ENCODE results near the gene GTPBP8. TPM values are rescaled to one million over a fixed set of nuclear protein-coding genes. Genes with fewer than 3 reads are reported as not detected.

The GTPBP8 gene
- total and polyA plus RNA-seq, 4 experiments from 2014 or later: 17.2 to 40.0 (median 31.7) TPM

DNA sequence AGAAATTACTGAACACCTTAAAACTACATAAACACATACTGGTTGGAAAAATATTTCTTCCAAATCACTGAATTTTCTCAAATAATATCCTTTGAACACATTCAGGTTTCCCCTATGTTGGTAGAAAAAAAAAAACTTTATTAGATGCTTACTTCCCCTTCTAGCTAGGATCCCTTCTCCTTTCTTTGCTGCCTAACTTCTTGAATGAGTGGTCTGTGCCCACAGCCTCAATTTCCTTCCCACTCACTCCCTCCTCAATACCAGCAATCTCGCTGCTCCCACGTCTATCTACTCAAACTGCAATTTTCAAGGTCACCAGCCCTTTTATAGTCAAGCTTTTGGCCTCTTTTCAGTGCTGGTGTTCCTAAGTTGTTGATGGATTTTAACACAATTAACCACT, 24.2 kb upstream of the GTPBP8 start:
- Histone ChIP-seq H3K36me3 (ENCODE audit: insufficient read depth, low read length) (no peaks in the 10 kb centered on the region), H3K27me3 (ENCODE audit: insufficient read depth, low read length) (no peaks in the 10 kb centered on the region), H3K4me3 (ENCODE audit: low read length in 2 of 2) (no peak overlapping the region), H3K9me3 (ENCODE audit: control insufficient read depth in 1 of 2, low read length in 2 of 2) (peaks cover 0 to 3% of the 10 kb centered on the region in 2 donors), H3K27ac (ENCODE audit: low read depth, low read length) (no peak overlapping the region), H3K4me1 (ENCODE audit: insufficient read depth, low read length) (peaks cover 50% of the 10 kb centered on the region)
- no peak for DNase-seq
- H3K4me1 Mint-ChIP-seq: peaks cover 53 to 83% (median 68%) of the 10 kb centered on the region in 4 donors
- H3K36me3 Mint-ChIP-seq: peaks cover 47 to 55% of the 10 kb centered on the region in 2 donors
- H3K4me3 Mint-ChIP-seq: peak overlapping the region in 5 of 8 donors; percentile 7 to 54 (median 27)
- CTCF ChIA-PET (ENCODE audit: partially characterized antibody): interaction anchor here (1.4 to 4.2 kb wide), 5 partner anchors 13 to 324 kb away, joined by 4 to 24 read pairs (median 7); no protein-coding TSS in a partner anchor
- peaks cover 0 to 30% (median 24%) of the 10 kb centered on the region in 8 donors for H3K9me3 Mint-ChIP-seq
- H3K27ac Mint-ChIP-seq: peak overlapping the region in 5 of 7 donors; percentile 3 to 81 (median 65)
- intact Hi-C loops (cut with micrococcal nuclease): no loop called here
- POLR2A ChIA-PET (ENCODE audit: partially characterized antibody): interaction anchor here (1.2 to 2.7 kb wide), 3 partner anchors 8 to 24 kb away, joined by 3 to 7 read pairs (median 6); partner anchors contain the start of genes CD200R1 and GTPBP8
- no peaks in the 10 kb centered on the region for H3K27me3 Mint-ChIP-seq

DNA sequence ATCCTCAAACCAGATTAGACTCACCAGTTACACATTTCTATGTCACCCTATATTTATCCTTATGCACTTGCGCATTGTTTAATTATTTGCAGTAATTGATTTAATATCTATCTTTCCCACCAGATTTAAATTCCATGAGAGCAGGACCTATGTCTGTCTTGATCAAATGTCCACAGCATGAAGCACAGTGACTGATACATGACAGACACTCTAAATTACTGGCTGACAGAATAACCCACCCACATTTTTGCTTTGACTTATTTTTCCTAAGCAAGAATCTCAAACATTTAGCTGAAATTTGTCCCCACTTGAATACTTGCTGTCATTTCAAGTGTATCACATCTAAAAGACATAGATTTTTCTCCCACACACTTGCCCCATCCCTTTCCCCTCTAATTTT, 23.4 kb upstream of the GTPBP8 start:
- intact Hi-C loops (cut with micrococcal nuclease): no loop called here
- H3K27ac Mint-ChIP-seq: peak overlapping the region; percentile 4 to 89 (median 65)
- H3K36me3 Mint-ChIP-seq: peaks cover 43 to 50% of the 10 kb centered on the region in 2 donors
- Histone ChIP-seq H3K9me3 (ENCODE audit: control insufficient read depth in 1 of 2, low read length in 2 of 2) (peaks cover 0 to 3% of the 10 kb centered on the region in 2 donors), H3K27me3 (ENCODE audit: insufficient read depth, low read length) (no peaks in the 10 kb centered on the region), H3K4me1 (ENCODE audit: insufficient read depth, low read length) (peaks cover 50% of the 10 kb centered on the region), H3K4me3 (ENCODE audit: low read length in 2 of 2) (no peak overlapping the region), H3K27ac (ENCODE audit: low read depth, low read length) (no peak overlapping the region), H3K36me3 (ENCODE audit: insufficient read depth, low read length) (no peaks in the 10 kb centered on the region)
- H3K4me1 Mint-ChIP-seq: peaks cover 54 to 85% (median 71%) of the 10 kb centered on the region in 4 donors
- no peak for DNase-seq
- ChIA-PET CTCF (ENCODE audit: partially characterized antibody) (interaction anchor here (0.7 to 4.2 kb wide), 6 partner anchors 12 to 233 kb away, joined by 3 to 24 read pairs (median 4); no protein-coding TSS in a partner anchor), POLR2A (ENCODE audit: partially characterized antibody) (interaction anchor here (1.2 to 2.7 kb wide), 2 partner anchors 23 to 25 kb away, joined by 3 to 7 read pairs; partner anchors contain the start of gene GTPBP8)
- H3K9me3 Mint-ChIP-seq: peaks cover 0 to 30% (median 23%) of the 10 kb centered on the region in 8 donors
- no peaks in the 10 kb centered on the region for H3K27me3 Mint-ChIP-seq
- peak overlapping the region in 6 of 8 donors; percentile 21 to 54 (median 26) for H3K4me3 Mint-ChIP-seq

DNA sequence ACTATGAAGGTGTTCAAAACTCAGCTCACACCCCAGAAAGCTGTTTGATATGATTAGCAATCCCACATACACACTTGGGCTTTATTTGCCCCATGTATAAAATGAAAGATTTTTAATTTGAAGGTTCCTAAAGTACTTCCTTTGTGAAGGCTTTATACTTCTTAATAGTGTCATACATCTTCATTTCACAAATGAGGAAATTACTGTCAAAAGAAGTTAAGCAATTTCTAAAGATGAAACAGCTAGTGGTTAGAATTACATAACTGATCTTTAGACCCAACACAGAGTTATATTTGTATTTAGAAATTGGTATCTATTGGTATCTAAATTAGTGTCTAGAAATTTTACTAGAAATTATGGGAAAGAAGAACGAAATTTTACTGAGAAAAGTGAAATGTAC, 23.0 kb upstream of the GTPBP8 start:
- no peak for DNase-seq
- peaks cover 55 to 86% (median 71%) of the 10 kb centered on the region in 4 donors for H3K4me1 Mint-ChIP-seq
- peaks cover 0 to 28% (median 21%) of the 10 kb centered on the region in 8 donors for H3K9me3 Mint-ChIP-seq
- CTCF ChIA-PET (ENCODE audit: partially characterized antibody): interaction anchor here (0.7 to 4.2 kb wide), 7 partner anchors 12 to 233 kb away, joined by 3 to 24 read pairs (median 4); no protein-coding TSS in a partner anchor
- H3K9me3 ChIP-seq (ENCODE audit: control insufficient read depth in 1 of 2, low read length in 2 of 2): peaks cover 0 to 3% of the 10 kb centered on the region in 2 donors
- H3K4me1 ChIP-seq (ENCODE audit: insufficient read depth, low read length): peaks cover 48% of the 10 kb centered on the region
- peak overlapping the region; percentile 4 to 84 (median 65) for H3K27ac Mint-ChIP-seq
- intact Hi-C loops (cut with micrococcal nuclease): no loop called here
- H3K36me3 ChIP-seq (ENCODE audit: insufficient read depth, low read length): no peaks in the 10 kb centered on the region
- no peak overlapping the region for H3K4me3 ChIP-seq (ENCODE audit: low read length in 2 of 2)
- H3K27me3 Mint-ChIP-seq: no peaks in the 10 kb centered on the region
- H3K27ac ChIP-seq (ENCODE audit: low read depth, low read length): no peak overlapping the region
- H3K4me3 Mint-ChIP-seq: peak overlapping the region in 7 of 8 donors; percentile 4 to 54 (median 26)
- peaks cover 41 to 47% of the 10 kb centered on the region in 2 donors for H3K36me3 Mint-ChIP-seq
- H3K27me3 ChIP-seq (ENCODE audit: insufficient read depth, low read length): no peaks in the 10 kb centered on the region
- POLR2A ChIA-PET (ENCODE audit: partially characterized antibody): interaction anchor here (2.7 kb wide), 1 partner anchor 23 kb away, joined by 7 read pairs; the partner anchor contains the start of gene GTPBP8

DNA sequence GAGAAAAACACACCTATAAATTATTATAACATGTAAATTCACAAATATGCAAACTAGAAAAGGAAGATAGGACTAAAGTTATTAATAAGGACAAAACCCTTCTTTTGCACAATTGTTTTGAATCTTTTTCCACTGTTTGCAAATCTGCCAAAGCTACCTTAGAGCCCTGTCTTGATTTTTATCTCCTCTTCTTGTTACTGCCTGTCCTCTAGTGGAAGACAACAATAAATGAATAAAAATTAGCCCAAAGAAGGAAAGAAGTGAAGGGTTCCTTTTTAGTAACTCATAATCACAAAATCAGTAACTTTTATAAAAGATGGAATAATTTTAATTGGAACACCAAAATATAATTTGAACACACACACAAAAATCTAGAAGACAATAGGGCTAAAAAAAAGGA, 18.6 kb upstream of the GTPBP8 start:
- Mint-ChIP-seq H3K4me1 (peaks cover 59 to 95% (median 72%) of the 10 kb centered on the region in 4 donors), H3K9me3 (peaks cover 0 to 4% (median 0%) of the 10 kb centered on the region in 8 donors), H3K4me3 (peak overlapping the region; percentile 85 to 98 (median 92)), H3K27ac (peak overlapping the region; percentile 13 to 98 (median 75)), H3K27me3 (no peaks in the 10 kb centered on the region), H3K36me3 (peaks cover 7 to 15% of the 10 kb centered on the region in 2 donors)
- CTCF ChIA-PET (ENCODE audit: partially characterized antibody): interaction anchor here (1.0 to 6.7 kb wide), 14 partner anchors 8 to 412 kb away, joined by 3 to 114 read pairs (median 4); partner anchors contain the start of gene GTPBP8
- Histone ChIP-seq H3K36me3 (ENCODE audit: insufficient read depth, low read length) (no peaks in the 10 kb centered on the region), H3K27me3 (ENCODE audit: insufficient read depth, low read length) (no peaks in the 10 kb centered on the region), H3K4me3 (ENCODE audit: low read length in 2 of 2) (peak overlapping the region in 1 of 2 donors; percentile 26), H3K4me1 (ENCODE audit: insufficient read depth, low read length) (peaks cover 64% of the 10 kb centered on the region), H3K9me3 (ENCODE audit: control insufficient read depth in 1 of 2, low read length in 2 of 2) (no peaks in the 10 kb centered on the region), H3K27ac (ENCODE audit: low read depth, low read length) (peak overlapping the region; percentile 65)
- intact Hi-C loops (cut with micrococcal nuclease): loop anchor here (2.0 to 10.0 kb wide), 3 partner anchors 13 to 407 kb away; partner anchors contain the start of genes ATG3 and SLC35A5
- POLR2A ChIA-PET (ENCODE audit: partially characterized antibody): interaction anchor here (0.8 to 4.5 kb wide), 11 partner anchors 13 to 237 kb away, joined by 3 to 25 read pairs (median 4); partner anchors contain the start of genes CD200R1L and GTPBP8
- no peak for DNase-seq

DNA sequence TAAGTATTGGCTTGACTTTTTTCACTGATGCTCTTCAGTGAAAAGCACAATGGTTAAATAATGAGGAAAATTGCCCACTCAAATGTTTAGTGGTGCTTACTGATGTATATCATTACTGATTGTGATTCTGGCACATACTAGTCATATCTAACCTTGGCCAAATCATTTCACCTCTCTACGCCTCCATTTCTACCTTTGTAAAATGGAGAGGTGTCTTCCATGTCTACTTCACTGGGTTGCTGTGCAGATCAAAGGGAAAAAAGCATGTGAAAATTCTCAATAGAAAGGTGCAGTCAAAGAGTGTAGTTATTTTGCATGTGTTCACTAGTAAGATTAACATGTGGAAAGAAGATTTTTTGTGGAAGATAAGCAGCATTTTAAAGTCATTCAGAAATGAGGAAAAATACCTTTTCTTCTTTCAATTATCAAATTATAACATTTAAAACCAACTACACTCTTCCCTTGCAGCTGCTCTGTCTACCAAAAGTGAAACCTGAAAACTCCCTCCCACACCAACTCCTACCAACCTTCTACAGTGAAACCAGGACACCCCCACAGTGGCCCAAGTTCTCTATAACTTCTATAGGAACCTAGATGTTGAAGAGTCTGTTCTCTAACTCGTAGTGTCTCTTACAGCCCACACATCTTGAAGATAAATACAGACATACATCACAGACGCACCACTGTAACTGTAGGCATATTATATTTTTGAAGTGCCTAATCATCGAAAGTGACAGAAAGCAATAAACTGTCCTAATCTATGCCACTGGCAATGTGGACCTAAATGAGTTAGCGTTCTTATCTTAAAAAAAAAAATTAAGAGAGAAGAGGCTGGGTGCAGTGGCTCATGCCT, 17.2 kb upstream of the GTPBP8 start:
- Histone ChIP-seq H3K27ac (ENCODE audit: low read depth, low read length) (peak overlapping the region; percentile 65), H3K4me3 (ENCODE audit: low read length in 2 of 2) (peak overlapping the region; percentile 64 to 66), H3K36me3 (ENCODE audit: insufficient read depth, low read length) (no peaks in the 10 kb centered on the region), H3K27me3 (ENCODE audit: insufficient read depth, low read length) (no peaks in the 10 kb centered on the region), H3K4me1 (ENCODE audit: insufficient read depth, low read length) (peaks cover 65% of the 10 kb centered on the region), H3K9me3 (ENCODE audit: control insufficient read depth in 1 of 2, low read length in 2 of 2) (no peaks in the 10 kb centered on the region)
- peaks cover 0 to 8% of the 10 kb centered on the region in 2 donors for H3K36me3 Mint-ChIP-seq
- peak; percentile 47 to 69 (median 52) for DNase-seq
- H3K27ac Mint-ChIP-seq: peak overlapping the region; percentile 88 to 98 (median 93)
- H3K4me3 Mint-ChIP-seq: peak overlapping the region; percentile 88 to 98 (median 94)
- no peaks in the 10 kb centered on the region for H3K27me3 Mint-ChIP-seq
- CTCF ChIA-PET (ENCODE audit: partially characterized antibody): interaction anchor here (0.6 to 6.7 kb wide), 11 partner anchors 8 to 331 kb away, joined by 3 to 114 read pairs (median 5); partner anchors contain the start of genes CD200R1L and GTPBP8
- intact Hi-C loops (cut with micrococcal nuclease): loop anchor here (1.0 to 10.0 kb wide), 5 partner anchors 9 to 409 kb away; partner anchors contain the start of genes ATG3 and SLC35A5
- POLR2A ChIA-PET (ENCODE audit: partially characterized antibody): interaction anchor here (0.6 to 4.5 kb wide), 13 partner anchors 8 to 237 kb away, joined by 3 to 25 read pairs (median 4); partner anchors contain the start of genes CD200R1L and GTPBP8
- H3K4me1 Mint-ChIP-seq: peaks cover 60 to 95% (median 71%) of the 10 kb centered on the region in 4 donors
- peaks cover 0 to 4% (median 0%) of the 10 kb centered on the region in 8 donors for H3K9me3 Mint-ChIP-seq

DNA sequence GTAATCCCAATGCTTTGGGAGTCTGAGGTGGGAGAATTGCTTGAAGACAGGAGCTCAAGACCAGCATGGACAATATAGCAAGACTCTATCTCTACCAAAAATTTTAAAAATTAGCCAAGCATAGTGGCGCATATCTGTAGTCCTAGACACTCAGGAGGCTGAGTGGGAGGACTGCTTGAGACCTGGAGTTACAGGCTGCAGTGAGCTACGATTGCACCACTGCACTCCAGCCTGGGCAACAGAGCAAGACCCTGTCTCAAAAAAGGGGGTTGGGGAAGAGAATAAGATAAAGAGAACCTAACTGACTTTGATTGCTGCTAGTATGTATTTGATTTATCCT, 16.6 kb upstream of the GTPBP8 start:
- H3K4me3 ChIP-seq (ENCODE audit: low read length in 2 of 2): peak overlapping the region; percentile 64 to 66

More for the DNA sequence above, 16.6 kb upstream of the GTPBP8 start:
- peak overlapping the region; percentile 65 for H3K27ac ChIP-seq (ENCODE audit: low read depth, low read length)
- peaks cover 0 to 8% of the 10 kb centered on the region in 2 donors for H3K36me3 Mint-ChIP-seq
- ChIA-PET POLR2A (ENCODE audit: partially characterized antibody) (interaction anchor here (1.2 to 4.5 kb wide), 12 partner anchors 8 to 239 kb away, joined by 3 to 25 read pairs (median 6); partner anchors contain the start of gene GTPBP8), CTCF (ENCODE audit: partially characterized antibody) (interaction anchor here (0.6 to 6.7 kb wide), 10 partner anchors 8 to 334 kb away, joined by 3 to 114 read pairs (median 4); partner anchors contain the start of genes CD200R1L and GTPBP8)
- H3K27me3 ChIP-seq (ENCODE audit: insufficient read depth, low read length): no peaks in the 10 kb centered on the region
- intact Hi-C loops (cut with micrococcal nuclease): loop anchor here (1.0 to 10.0 kb wide), 3 partner anchors 117 to 409 kb away; partner anchors contain the start of genes ATG3 and SLC35A5
- DNase-seq: peak in 1 of 5 donors; percentile 16
- H3K9me3 Mint-ChIP-seq: peaks cover 0 to 4% (median 0%) of the 10 kb centered on the region in 8 donors
- H3K9me3 ChIP-seq (ENCODE audit: control insufficient read depth in 1 of 2, low read length in 2 of 2): no peaks in the 10 kb centered on the region
- H3K4me1 Mint-ChIP-seq: peaks cover 55 to 91% (median 68%) of the 10 kb centered on the region in 4 donors
- peak overlapping the region; percentile 88 to 98 (median 94) for H3K4me3 Mint-ChIP-seq
- H3K27me3 Mint-ChIP-seq: no peaks in the 10 kb centered on the region
- H3K27ac Mint-ChIP-seq: peak overlapping the region; percentile 88 to 98 (median 93)
- peaks cover 65% of the 10 kb centered on the region for H3K4me1 ChIP-seq (ENCODE audit: insufficient read depth, low read length)
- H3K36me3 ChIP-seq (ENCODE audit: insufficient read depth, low read length): no peaks in the 10 kb centered on the region
